GM23248 (cell line): Measurements from ENCODE around the gene NCK2. TPM values are rescaled to one million over a fixed set of nuclear protein-coding genes. Genes with fewer than 3 reads are reported as not detected.
A peak's percentile ranks its signal among the peaks of the same experiment; 100 is the strongest.

Experiments used
- DNase-seq: peaks from one replicate; pipeline ENCODE4 v3.0.0-alpha.2; 2015
- H2AFZ ChIP-seq: fragments of 200-600 bp; sonication (generic); 2 replicates; pipeline ENCODE4 v1.6.1; 2016; ENCODE audit warnings: antibody characterized with exemption
- H3F3A ChIP-seq: fragments of 200-600 bp; sonication (generic); 2 replicates; pipeline ENCODE4 v1.6.1; 2016; ENCODE audit warnings: mild to moderate bottlenecking, antibody characterized with exemption, mixed run types; ENCODE audit not compliant: insufficient read depth
- H3K27ac ChIP-seq: fragments of 200-600 bp; sonication (generic); 2 replicates; pipeline ENCODE4 v1.5.1; 2016; ENCODE audit warnings: mild to moderate bottlenecking
- H3K27me3 ChIP-seq: fragments of 200-600 bp; sonication (generic); replicated peaks from 2 replicates; pipeline ENCODE4 v1.6.1; 2016; ENCODE audit warnings: mild to moderate bottlenecking; ENCODE audit not compliant: insufficient read depth
- H3K36me3 ChIP-seq: fragments of 200-600 bp; sonication (generic); 2 replicates; pipeline ENCODE4 v1.6.1; 2016; ENCODE audit warnings: low read depth, mild to moderate bottlenecking
- H3K4me1 ChIP-seq: fragments of 200-600 bp; sonication (generic); 2 replicates; pipeline ENCODE4 v1.6.1; 2016; ENCODE audit warnings: mild to moderate bottlenecking; ENCODE audit not compliant: insufficient read depth
- H3K4me2 ChIP-seq: fragments of 200-600 bp; sonication (generic); one replicate; pipeline ENCODE4 v1.6.1; 2016; ENCODE audit warnings: mild to moderate bottlenecking; ENCODE audit not compliant: unreplicated experiment
- H3K4me3 ChIP-seq: fragments of 200-600 bp; sonication (generic); 2 replicates; pipeline ENCODE4 v1.5.1; 2016; ENCODE audit warnings: mild to moderate bottlenecking
- H3K79me2 ChIP-seq: fragments of 200-600 bp; sonication (generic); 2 replicates; pipeline ENCODE4 v1.6.1; 2016; ENCODE audit warnings: mild to moderate bottlenecking; ENCODE audit not compliant: insufficient read depth
- H3K9ac ChIP-seq: fragments of 200-600 bp; sonication (generic); 2 replicates; pipeline ENCODE4 v1.6.1; 2016; ENCODE audit warnings: mild to moderate bottlenecking
- H3K9me2 ChIP-seq: fragments of 200-600 bp; sonication (generic); 2 replicates; pipeline ENCODE4 v1.6.1; 2016; ENCODE audit warnings: mixed run types, mild to moderate bottlenecking, moderate library complexity; ENCODE audit not compliant: insufficient read depth
- H3K9me3 ChIP-seq: fragments of 200-600 bp; sonication (generic); one replicate; pipeline ENCODE4 v1.6.1; 2017; ENCODE audit warnings: low read depth
- H4K20me1 ChIP-seq: fragments of 200-600 bp; sonication (generic); 2 replicates; pipeline ENCODE4 v1.6.0; 2016; ENCODE audit not compliant: insufficient read depth
- EZH2 ChIP-seq: fragments of 200-600 bp; sonication (generic); IDR thresholded peaks from 2 replicates; pipeline ENCODE4 v1.6.1; 2018; ENCODE audit warnings: antibody characterized with exemption, mild to moderate bottlenecking; ENCODE audit not compliant: insufficient read depth, poor library complexity, severe bottlenecking
- EZH2phosphoT487 ChIP-seq: fragments of 200-600 bp; sonication (generic); IDR thresholded peaks from 2 replicates; pipeline ENCODE4 v1.6.1; 2018; ENCODE audit warnings: antibody characterized with exemption, moderate library complexity, mild to moderate bottlenecking, low read depth; ENCODE audit not compliant: insufficient read depth
- WGBS, 2 experiments: methylation state at CpG; one replicate each; pipeline ENCODE4 v1.1.6; 2015 to 2017; ENCODE audit warnings: low lambda C conversion rate in 2 of 2, low coverage in 1 of 2; ENCODE audit errors: missing lambda C conversion rate in 2 of 2; 5-methylcytosine and 5-hydroxymethylcytosine counted together
- in situ Hi-C: fragments of 300-500 bp; cut with MboI; formaldehyde crosslinking; loops from 2 replicates; pipeline ENCODE4 v1.15.0; 2020
- polyA plus RNA-seq: library from polyadenylated mRNA; unstranded; fragments of >200 nt; fragmentation: Nextera tagmentation; extraction: Ambion mirVana; gene quantifications from 2 replicates; pipeline ENCODE4 v1.2.1, GENCODE V29; 2016
- total RNA-seq: library from RNA; depleted of rRNA; stranded (reverse); fragments of >200 nt; shearing (Covaris generic); gene quantifications from 2 replicates; pipeline ENCODE4 v1.2.3, GENCODE V29; 2014

NCK2 gene
- total and polyA plus RNA-seq, 2 experiments from 2014 or later: 5.1 to 25.2 TPM

DNA sequence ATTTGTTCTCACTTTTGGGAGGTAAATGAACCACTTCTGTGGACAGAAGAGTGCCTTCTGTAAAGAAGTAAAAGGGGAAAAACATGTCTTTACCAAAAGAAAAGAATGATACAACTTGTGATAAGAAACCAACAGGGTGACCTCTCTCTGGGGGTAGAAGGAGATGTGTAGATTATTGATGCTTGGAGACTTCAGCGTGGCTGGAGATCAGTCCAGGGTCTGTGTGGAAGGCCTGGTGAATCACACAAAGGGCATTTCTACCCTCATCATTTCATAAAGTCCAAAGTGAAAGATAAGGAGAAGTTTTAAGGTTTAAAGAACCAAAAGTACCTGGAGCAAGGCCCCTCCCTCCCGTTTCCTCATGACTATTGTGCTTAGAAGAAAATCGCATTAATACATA lies 142.5 kb downstream of the NCK2 start:
- no peak for DNase-seq
- Histone ChIP-seq H3K9ac (no peak overlapping the region), H3K4me2 (no peak overlapping the region), H3K4me3 (no peak overlapping the region), H3K4me1 (peaks cover 14% of the 10 kb centered on the region), H4K20me1 (no peaks in the 10 kb centered on the region; the same call in 1 of the 2 replicates), H3K36me3 (no peaks in the 10 kb centered on the region), H3K9me2 (no peaks in the 10 kb centered on the region), H3F3A (peaks cover 17% of the 10 kb centered on the region; the same call in 1 of the 2 replicates), H3K27ac (no peak overlapping the region), H3K9me3 (no peaks in the 10 kb centered on the region), H2AFZ (no peak overlapping the region), H3K27me3 (no peaks in the 10 kb centered on the region), H3K79me2 (peaks cover 47% of the 10 kb centered on the region)
- TF ChIP-seq EZH2phosphoT487 (no peak), EZH2 (no peak)
- in situ Hi-C loops: no loop called here
- 91 to 96% methylated on average over 3 of the region's 3 CpGs for WGBS, 2 experiments

GRCh38 chr2:105888625-105889024 lies 143.9 kb downstream of the NCK2 start:
- no peak overlapping the region for H2AFZ ChIP-seq
- no peak overlapping the region for H3K4me2 ChIP-seq
- H3F3A ChIP-seq: peaks cover 17% of the 10 kb centered on the region; the same call in 1 of the 2 replicates
- H3K4me1 ChIP-seq: peaks cover 14% of the 10 kb centered on the region
- H3K36me3 ChIP-seq: no peaks in the 10 kb centered on the region
- H3K79me2 ChIP-seq: peaks cover 50% of the 10 kb centered on the region
- H4K20me1 ChIP-seq: no peaks in the 10 kb centered on the region; the same call in 1 of the 2 replicates
- H3K27me3 ChIP-seq: no peaks in the 10 kb centered on the region
- DNase-seq: peak; percentile 9
- no peak overlapping the region for H3K27ac ChIP-seq
- in situ Hi-C loops: no loop called here
- H3K4me3 ChIP-seq: no peak overlapping the region
- no peaks in the 10 kb centered on the region for H3K9me3 ChIP-seq
- no peak overlapping the region for H3K9ac ChIP-seq
- no peaks in the 10 kb centered on the region for H3K9me2 ChIP-seq
- WGBS, 2 experiments: 94 to 95% methylated on average over 2 of the region's 2 CpGs
- TF ChIP-seq EZH2phosphoT487 (no peak), EZH2 (no peak)

GRCh38 chr2:105889046-105889445 lies 144.3 kb downstream of the NCK2 start:
- in situ Hi-C loops: no loop called here
- TF ChIP-seq EZH2 (no peak), EZH2phosphoT487 (no peak)
- H3K36me3 ChIP-seq: no peaks in the 10 kb centered on the region
- no peaks in the 10 kb centered on the region; the same call in 1 of the 2 replicates for H4K20me1 ChIP-seq
- H3K27ac ChIP-seq: no peak overlapping the region
- no peak overlapping the region for H3K4me3 ChIP-seq
- H3F3A ChIP-seq: peaks cover 17% of the 10 kb centered on the region; the same call in 1 of the 2 replicates
- H3K27me3 ChIP-seq: no peaks in the 10 kb centered on the region
- H3K79me2 ChIP-seq: peaks cover 47% of the 10 kb centered on the region
- 85 to 87% methylated on average over 3 of the region's 3 CpGs for WGBS, 2 experiments
- H3K4me2 ChIP-seq: no peak overlapping the region
- no peaks in the 10 kb centered on the region for H3K9me3 ChIP-seq
- H3K9ac ChIP-seq: no peak overlapping the region
- H3K9me2 ChIP-seq: no peaks in the 10 kb centered on the region
- no peak for DNase-seq
- peaks cover 14% of the 10 kb centered on the region for H3K4me1 ChIP-seq
- H2AFZ ChIP-seq: no peak overlapping the region

DNA sequence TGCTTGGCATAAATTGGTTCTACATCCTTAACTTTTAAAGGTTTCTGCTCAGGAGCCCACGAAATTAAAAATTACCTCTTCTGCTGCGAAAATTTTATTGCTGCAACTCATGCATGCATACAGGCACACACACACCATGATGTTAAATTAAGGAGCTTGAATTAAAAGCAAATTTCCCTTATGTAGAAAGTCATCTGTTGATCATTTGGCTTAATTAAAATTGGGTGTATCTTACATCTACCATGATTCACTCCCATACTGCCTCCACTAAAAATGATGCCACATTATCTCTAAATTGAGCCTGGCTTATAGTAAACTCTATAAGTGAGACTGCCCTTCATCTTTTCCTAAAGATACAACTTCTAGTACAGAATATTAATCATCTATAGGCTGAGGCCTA lies 145.4 kb downstream of the NCK2 start:
- WGBS, 2 experiments: 43 to 61% methylated on average over 2 of the region's 2 CpGs
- Histone ChIP-seq H3K36me3 (no peaks in the 10 kb centered on the region), H3K9me3 (no peaks in the 10 kb centered on the region), H3K79me2 (peaks cover 38% of the 10 kb centered on the region), H3F3A (peaks cover 17% of the 10 kb centered on the region; the same call in 1 of the 2 replicates), H3K27me3 (no peaks in the 10 kb centered on the region), H3K4me2 (no peak overlapping the region), H4K20me1 (no peaks in the 10 kb centered on the region; the same call in 1 of the 2 replicates), H3K9me2 (no peaks in the 10 kb centered on the region), H3K4me1 (peaks cover 14% of the 10 kb centered on the region), H3K27ac (no peak overlapping the region), H3K9ac (no peak overlapping the region), H3K4me3 (no peak overlapping the region), H2AFZ (no peak overlapping the region)
- in situ Hi-C loops: no loop called here
- DNase-seq: no peak
- TF ChIP-seq EZH2phosphoT487 (no peak), EZH2 (no peak)
